IMR-90 (cell line): Measurements from ENCODE around the gene MYH7B.

Experiments
- RAD21 ChIP-seq: IDR thresholded peaks from 2 replicates; pipeline ENCODE4 v1.6.1; 2012; ENCODE audit warnings: low read length, improper control_type of control experiment
- USF2 ChIP-seq: fragments of 150-350 bp; IDR thresholded peaks from 2 replicates; pipeline ENCODE4 v1.6.1; 2017; ENCODE audit warnings: mild to moderate bottlenecking, antibody characterized with exemption, low read length, low read depth

- no peak for TF ChIP-seq USF2
- no peak for TF ChIP-seq RAD21
These were observed 44.7 kb downstream of the MYH7B start for GRCh38 chr20:35000311-35000921.
